ENCODE measurements around the gene SZT2. TPM values are rescaled to one million over a fixed set of nuclear protein-coding genes. Genes with fewer than 3 reads are reported as not detected.
"Not testable (repeated sequence)": the region's sequence is repeated elsewhere in the genome, so short reads cannot be mapped to it uniquely, and the experiment has no call there.

The SZT2 gene
- polyA plus RNA-seq, 2 donors, result 9.8 to 39.3 TPM

GRCh38 chr1:43472087-43472462, 82.4 kb downstream of the SZT2 start:
- WGBS, 2 donors, result 86 to 89% methylated on average over 5 of the region's 5 CpGs
- Histone ChIP-seq H3K27me3 (ENCODE audit: control insufficient read depth in 1 of 2, insufficient read depth in 2 of 2, low read length in 2 of 2) (no peaks in the 10 kb centered on the region), H3K4me1 (ENCODE audit: control insufficient read depth in 2 of 2, insufficient read depth in 2 of 2, low read length in 1 of 2) (peaks cover 0 to 2% of the 10 kb centered on the region in 2 donors), H3K4me3 (ENCODE audit: low read depth in 1 of 2, low read length in 2 of 2) (no peak overlapping the region), H3K9me3 (ENCODE audit: control insufficient read depth in 2 of 2, insufficient read depth in 1 of 2, low read depth in 1 of 2, low read length in 1 of 2) (no peaks in the 10 kb centered on the region), H3K36me3 (ENCODE audit: control insufficient read depth in 2 of 2, insufficient read depth in 2 of 2, low read length in 1 of 2) (no peaks in the 10 kb centered on the region), H3K27ac (ENCODE audit: low read depth in 2 of 2, low read length in 1 of 2) (no peak overlapping the region)

- not testable (repeated sequence) for H3K27ac ChIP-seq (ENCODE audit: low read depth in 2 of 2, low read length in 1 of 2); H3K9me3 ChIP-seq (ENCODE audit: control insufficient read depth in 2 of 2, insufficient read depth in 1 of 2, low read depth in 1 of 2, low read length in 1 of 2); H3K4me1 ChIP-seq (ENCODE audit: control insufficient read depth in 2 of 2, insufficient read depth in 2 of 2, low read length in 1 of 2); H3K4me3 ChIP-seq (ENCODE audit: low read depth in 1 of 2, low read length in 2 of 2); H3K27me3 ChIP-seq (ENCODE audit: control insufficient read depth in 1 of 2, insufficient read depth in 2 of 2, low read length in 2 of 2); H3K36me3 ChIP-seq (ENCODE audit: control insufficient read depth in 2 of 2, insufficient read depth in 2 of 2, low read length in 1 of 2)
- WGBS, 2 donors, result 58 to 68% methylated on average over 4 to 5 of the region's 6 CpGs
Measured at GRCh38 chr1:43472463-43473151, 82.9 kb downstream of the SZT2 start.

GRCh38 chr1:43473463-43473862, 83.8 kb downstream of the SZT2 start:
- no peak overlapping the region for H3K27ac ChIP-seq (ENCODE audit: low read depth in 2 of 2, low read length in 1 of 2)
- no peaks in the 10 kb centered on the region for H3K4me1 ChIP-seq (ENCODE audit: control insufficient read depth in 2 of 2, insufficient read depth in 2 of 2, low read length in 1 of 2)
- no peaks in the 10 kb centered on the region for H3K27me3 ChIP-seq (ENCODE audit: control insufficient read depth in 1 of 2, insufficient read depth in 2 of 2, low read length in 2 of 2)
- H3K4me3 ChIP-seq (ENCODE audit: low read depth in 1 of 2, low read length in 2 of 2), result no peak overlapping the region
- 75 to 80% methylated on average over 4 of the region's 4 CpGs for WGBS, 2 donors
- no peaks in the 10 kb centered on the region for H3K9me3 ChIP-seq (ENCODE audit: control insufficient read depth in 2 of 2, insufficient read depth in 1 of 2, low read depth in 1 of 2, low read length in 1 of 2)
- no peaks in the 10 kb centered on the region for H3K36me3 ChIP-seq (ENCODE audit: control insufficient read depth in 2 of 2, insufficient read depth in 2 of 2, low read length in 1 of 2)

- H3K27ac ChIP-seq (ENCODE audit: low read depth in 2 of 2, low read length in 1 of 2); H3K4me1 ChIP-seq (ENCODE audit: control insufficient read depth in 2 of 2, insufficient read depth in 2 of 2, low read length in 1 of 2); H3K4me3 ChIP-seq (ENCODE audit: low read depth in 1 of 2, low read length in 2 of 2); H3K27me3 ChIP-seq (ENCODE audit: control insufficient read depth in 1 of 2, insufficient read depth in 2 of 2, low read length in 2 of 2); H3K9me3 ChIP-seq (ENCODE audit: control insufficient read depth in 2 of 2, insufficient read depth in 1 of 2, low read depth in 1 of 2, low read length in 1 of 2); H3K36me3 ChIP-seq (ENCODE audit: control insufficient read depth in 2 of 2, insufficient read depth in 2 of 2, low read length in 1 of 2): not testable (repeated sequence)
- 63 to 66% methylated on average over 8 to 9 of the region's 10 CpGs for WGBS, 2 donors
Measured at GRCh38 chr1:43475611-43476401, 86.1 kb downstream of the SZT2 start.

GRCh38 chr1:43477716-43478115, 88.0 kb downstream of the SZT2 start:
- 76 to 77% methylated on average over 1 of the region's 1 CpG for WGBS, 2 donors
- H3K4me3 ChIP-seq (ENCODE audit: low read depth in 1 of 2, low read length in 2 of 2), result no peak overlapping the region
- H3K27ac ChIP-seq (ENCODE audit: low read depth in 2 of 2, low read length in 1 of 2), result no peak overlapping the region
- H3K36me3 ChIP-seq (ENCODE audit: control insufficient read depth in 2 of 2, insufficient read depth in 2 of 2, low read length in 1 of 2), result no peaks in the 10 kb centered on the region
- H3K27me3 ChIP-seq (ENCODE audit: control insufficient read depth in 1 of 2, insufficient read depth in 2 of 2, low read length in 2 of 2), result no peaks in the 10 kb centered on the region
- no peaks in the 10 kb centered on the region for H3K4me1 ChIP-seq (ENCODE audit: control insufficient read depth in 2 of 2, insufficient read depth in 2 of 2, low read length in 1 of 2)
- H3K9me3 ChIP-seq (ENCODE audit: control insufficient read depth in 2 of 2, insufficient read depth in 1 of 2, low read depth in 1 of 2, low read length in 1 of 2), result no peaks in the 10 kb centered on the region

- Histone ChIP-seq H3K36me3 (ENCODE audit: control insufficient read depth in 2 of 2, insufficient read depth in 2 of 2, low read length in 1 of 2) (no peaks in the 10 kb centered on the region), H3K9me3 (ENCODE audit: control insufficient read depth in 2 of 2, insufficient read depth in 1 of 2, low read depth in 1 of 2, low read length in 1 of 2) (no peaks in the 10 kb centered on the region), H3K27ac (ENCODE audit: low read depth in 2 of 2, low read length in 1 of 2) (no peak overlapping the region), H3K4me1 (ENCODE audit: control insufficient read depth in 2 of 2, insufficient read depth in 2 of 2, low read length in 1 of 2) (no peaks in the 10 kb centered on the region), H3K4me3 (ENCODE audit: low read depth in 1 of 2, low read length in 2 of 2) (no peak overlapping the region), H3K27me3 (ENCODE audit: control insufficient read depth in 1 of 2, insufficient read depth in 2 of 2, low read length in 2 of 2) (no peaks in the 10 kb centered on the region)
- 58 to 59% methylated on average over 3 of the region's 3 CpGs for WGBS, 2 donors
Measured at GRCh38 chr1:43479414-43479813, 89.7 kb downstream of the SZT2 start.

- H3K9me3 ChIP-seq (ENCODE audit: control insufficient read depth in 2 of 2, insufficient read depth in 1 of 2, low read depth in 1 of 2, low read length in 1 of 2), result no peaks in the 10 kb centered on the region
- no peak overlapping the region for H3K27ac ChIP-seq (ENCODE audit: low read depth in 2 of 2, low read length in 1 of 2)
- no peaks in the 10 kb centered on the region for H3K27me3 ChIP-seq (ENCODE audit: control insufficient read depth in 1 of 2, insufficient read depth in 2 of 2, low read length in 2 of 2)
- no peaks in the 10 kb centered on the region for H3K36me3 ChIP-seq (ENCODE audit: control insufficient read depth in 2 of 2, insufficient read depth in 2 of 2, low read length in 1 of 2)
- no peak overlapping the region for H3K4me3 ChIP-seq (ENCODE audit: low read depth in 1 of 2, low read length in 2 of 2)
- no peaks in the 10 kb centered on the region for H3K4me1 ChIP-seq (ENCODE audit: control insufficient read depth in 2 of 2, insufficient read depth in 2 of 2, low read length in 1 of 2)
- 81 to 82% methylated on average over 2 of the region's 2 CpGs for WGBS, 2 donors
Measured at GRCh38 chr1:43481491-43481890, 91.8 kb downstream of the SZT2 start.

- Histone ChIP-seq H3K4me3 (ENCODE audit: low read depth in 1 of 2, low read length in 2 of 2) (no peak overlapping the region), H3K27me3 (ENCODE audit: control insufficient read depth in 1 of 2, insufficient read depth in 2 of 2, low read length in 2 of 2) (no peaks in the 10 kb centered on the region), H3K9me3 (ENCODE audit: control insufficient read depth in 2 of 2, insufficient read depth in 1 of 2, low read depth in 1 of 2, low read length in 1 of 2) (no peaks in the 10 kb centered on the region), H3K27ac (ENCODE audit: low read depth in 2 of 2, low read length in 1 of 2) (no peak overlapping the region), H3K36me3 (ENCODE audit: control insufficient read depth in 2 of 2, insufficient read depth in 2 of 2, low read length in 1 of 2) (no peaks in the 10 kb centered on the region), H3K4me1 (ENCODE audit: control insufficient read depth in 2 of 2, insufficient read depth in 2 of 2, low read length in 1 of 2) (no peaks in the 10 kb centered on the region)
- 91 to 100% methylated on average over 1 of the region's 1 CpG for WGBS, 2 donors
Measured at GRCh38 chr1:43482215-43482614, 92.5 kb downstream of the SZT2 start.

GRCh38 chr1:43484367-43484766, 94.7 kb downstream of the SZT2 start:
- no peaks in the 10 kb centered on the region for H3K9me3 ChIP-seq (ENCODE audit: control insufficient read depth in 2 of 2, insufficient read depth in 1 of 2, low read depth in 1 of 2, low read length in 1 of 2)
- H3K36me3 ChIP-seq (ENCODE audit: control insufficient read depth in 2 of 2, insufficient read depth in 2 of 2, low read length in 1 of 2), result no peaks in the 10 kb centered on the region
- 96% methylated on average over 2 of the region's 2 CpGs for WGBS, 2 donors
- no peaks in the 10 kb centered on the region for H3K27me3 ChIP-seq (ENCODE audit: control insufficient read depth in 1 of 2, insufficient read depth in 2 of 2, low read length in 2 of 2)
- H3K4me1 ChIP-seq (ENCODE audit: control insufficient read depth in 2 of 2, insufficient read depth in 2 of 2, low read length in 1 of 2), result no peaks in the 10 kb centered on the region
- no peak overlapping the region for H3K27ac ChIP-seq (ENCODE audit: low read depth in 2 of 2, low read length in 1 of 2)
- no peak overlapping the region for H3K4me3 ChIP-seq (ENCODE audit: low read depth in 1 of 2, low read length in 2 of 2)

GRCh38 chr1:43488165-43488564, 98.5 kb downstream of the SZT2 start:
- WGBS, 2 donors, result 65 to 81% methylated on average over 1 of the region's 1 CpG
- Histone ChIP-seq H3K4me1 (ENCODE audit: control insufficient read depth in 2 of 2, insufficient read depth in 2 of 2, low read length in 1 of 2) (no peaks in the 10 kb centered on the region), H3K36me3 (ENCODE audit: control insufficient read depth in 2 of 2, insufficient read depth in 2 of 2, low read length in 1 of 2) (no peaks in the 10 kb centered on the region), H3K4me3 (ENCODE audit: low read depth in 1 of 2, low read length in 2 of 2) (no peak overlapping the region), H3K27me3 (ENCODE audit: control insufficient read depth in 1 of 2, insufficient read depth in 2 of 2, low read length in 2 of 2) (no peaks in the 10 kb centered on the region), H3K9me3 (ENCODE audit: control insufficient read depth in 2 of 2, insufficient read depth in 1 of 2, low read depth in 1 of 2, low read length in 1 of 2) (no peaks in the 10 kb centered on the region), H3K27ac (ENCODE audit: low read depth in 2 of 2, low read length in 1 of 2) (no peak overlapping the region)

Measured in esophagus (tissue), 2 donors.